GM10266 (cell line): ENCODE data around the gene MYO1E.

Experiments used
- DNase-seq: peaks from one replicate; pipeline ENCODE4 v3.0.0; 2012; ENCODE audit errors: extremely low spot score
- CTCF ChIP-seq: IDR thresholded peaks from 2 replicates; pipeline ENCODE4 v1.5.1; 2012; ENCODE audit warnings: mild to moderate bottlenecking, low read depth; ENCODE audit not compliant: control insufficient read depth, insufficient read depth; ENCODE audit errors: missing control alignments

Gene MYO1E

DNA sequence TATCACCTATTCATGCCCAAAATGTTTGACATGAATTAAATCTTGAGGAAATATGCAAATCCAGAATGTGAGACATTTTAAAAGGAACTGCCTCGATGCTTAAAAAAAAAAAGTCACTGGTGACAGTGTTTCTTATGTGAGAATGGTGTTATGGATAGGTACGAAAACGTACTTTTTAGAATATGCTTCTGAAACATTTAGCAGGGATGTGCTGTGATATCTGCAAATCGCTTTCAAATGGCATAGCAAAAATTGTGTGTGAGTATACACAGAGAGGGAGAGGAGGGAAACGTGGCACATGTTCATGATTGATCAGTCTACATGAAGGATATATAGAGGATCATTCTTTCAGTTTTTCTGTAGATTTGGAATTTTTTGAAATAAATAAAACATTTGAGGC, 251.7 kb downstream of the MYO1E start:
- no peak for DNase-seq
- no peak for TF ChIP-seq CTCF

- no peak for DNase-seq
- no peak for TF ChIP-seq CTCF
Observed at GRCh38 chr15:59119625-59120024, 253.0 kb downstream of the MYO1E start.

- no peak for TF ChIP-seq CTCF
- no peak for DNase-seq
Observed at GRCh38 chr15:59116771-59117170, 255.9 kb downstream of the MYO1E start.

DNA sequence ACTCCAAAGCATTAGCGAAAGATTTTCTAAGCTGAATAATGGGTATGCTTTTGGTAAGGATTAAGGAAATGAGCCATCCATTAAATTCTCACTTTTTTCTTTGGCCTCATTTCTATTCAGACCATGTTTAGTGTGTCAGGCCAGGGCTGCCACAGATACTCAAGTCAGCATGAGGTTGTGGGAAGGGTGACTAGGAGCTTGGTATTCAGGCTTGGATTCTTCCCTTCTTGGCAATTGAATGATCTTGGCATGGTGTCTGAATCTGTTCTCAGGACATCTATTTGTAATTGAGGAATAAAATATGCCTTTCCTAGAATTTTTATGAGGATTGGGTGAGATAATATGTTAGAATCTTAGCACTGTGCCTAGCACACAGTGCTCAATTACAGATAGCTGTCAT, 256.5 kb downstream of the MYO1E start:
- DNase-seq = no peak

DNA sequence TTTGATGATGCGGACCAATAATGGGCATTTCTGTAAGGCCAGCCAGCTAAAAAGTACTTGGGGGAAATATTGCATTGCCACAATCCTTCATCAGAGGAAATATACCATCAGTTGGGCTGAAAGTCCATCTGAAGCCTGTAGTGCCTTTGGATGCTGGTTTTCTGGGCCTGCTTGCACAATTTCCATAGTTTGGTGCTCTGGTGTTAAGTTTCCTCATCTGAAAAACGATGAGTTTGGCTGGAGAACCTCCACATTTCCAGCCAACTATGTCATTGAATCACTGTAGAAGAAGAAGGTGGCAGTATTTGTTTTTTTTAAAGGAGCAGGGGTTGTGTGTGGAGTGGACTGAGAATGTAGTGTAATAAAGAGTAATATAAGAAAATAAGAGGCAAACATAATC, 257.6 kb downstream of the MYO1E start:
- no peak for DNase-seq

More for the DNA sequence above, 256.5 kb downstream of the MYO1E start:
- no peak for TF ChIP-seq CTCF

GRCh38 chr15:59111251-59111650, 261.4 kb downstream of the MYO1E start:
- no peak for DNase-seq
- TF ChIP-seq CTCF = no peak

More for the DNA sequence above, 257.6 kb downstream of the MYO1E start:
- TF ChIP-seq CTCF = no peak

DNA sequence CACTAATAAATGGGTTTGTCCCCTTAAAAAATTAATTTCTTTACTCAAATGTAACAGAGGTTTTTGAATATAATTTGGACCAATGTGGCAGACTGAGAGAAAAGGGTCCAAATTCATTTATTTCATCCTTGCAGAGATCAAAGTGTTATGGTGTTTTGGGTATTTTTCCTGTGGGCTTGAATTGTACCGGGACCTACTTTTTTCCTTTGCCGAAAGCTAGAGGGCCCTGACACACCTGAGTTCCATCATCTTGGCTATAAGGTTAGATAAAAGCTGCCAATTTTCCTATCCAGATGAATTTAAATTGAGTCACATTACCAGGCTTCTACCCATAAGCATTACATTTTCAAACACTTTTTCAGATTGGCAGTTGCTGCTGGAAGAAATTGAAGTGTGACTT, 266.8 kb downstream of the MYO1E start:
- peak; percentile 19 for TF ChIP-seq CTCF

More for the DNA sequence above, 266.8 kb downstream of the MYO1E start:
- DNase-seq = no peak
